Fibroblast of upper back skin (primary cell): ENCODE results near the gene GLMP.

Experiments used
- DNase-seq: peaks from one replicate; pipeline ENCODE4 v3.0.0-alpha.2; 2013

GLMP gene

DNA sequence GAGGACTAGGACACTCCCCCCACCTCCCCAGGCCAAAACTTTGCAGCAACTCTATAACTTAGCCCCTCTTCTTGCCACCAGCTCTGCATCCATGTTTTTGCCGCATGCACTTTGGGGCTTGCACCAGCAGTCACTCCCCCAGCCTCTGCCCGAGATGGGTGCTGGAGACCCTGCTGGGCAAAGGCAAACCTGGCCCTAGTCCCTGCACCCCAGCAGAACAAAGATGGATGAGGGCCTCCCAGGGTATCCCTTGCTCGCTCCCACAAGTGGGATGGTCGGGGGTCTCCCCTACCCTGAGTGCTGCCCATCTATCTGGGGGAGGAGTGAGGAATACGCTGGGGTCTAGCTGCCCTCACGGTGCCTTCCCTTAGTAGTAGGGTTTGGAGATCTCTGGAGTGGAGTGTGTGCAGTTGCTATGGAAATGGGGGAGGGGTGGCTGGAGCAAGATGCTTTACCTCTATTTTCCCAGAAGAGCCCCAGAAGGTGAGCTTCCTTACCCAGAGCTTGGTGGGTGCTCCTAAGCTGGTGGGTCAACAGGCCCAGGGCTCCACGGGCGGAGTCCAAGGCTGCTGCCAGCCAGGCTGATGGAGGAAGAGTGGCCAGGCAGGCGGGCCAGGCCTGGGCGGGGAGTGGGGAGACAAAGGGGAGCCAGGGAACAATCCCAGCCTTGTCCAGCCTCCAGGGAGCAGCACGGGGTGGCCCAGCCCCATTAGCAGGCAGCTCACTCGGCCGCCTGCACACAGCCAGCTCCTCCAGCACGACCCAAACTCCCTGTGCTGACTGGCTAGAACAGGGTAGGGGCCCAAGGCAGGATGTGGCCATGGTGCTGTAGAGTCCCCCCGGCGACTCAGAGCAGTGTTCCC, 47.8 kb downstream of the GLMP start, which contains the start of gene PAQR6:
Gene PAQR6 (minus strand): TSS at position 597 of the 863 bp plus-strand sequence. CDS start 1,325 bp downstream, outside the sequence.
- no peak for DNase-seq

DNA sequence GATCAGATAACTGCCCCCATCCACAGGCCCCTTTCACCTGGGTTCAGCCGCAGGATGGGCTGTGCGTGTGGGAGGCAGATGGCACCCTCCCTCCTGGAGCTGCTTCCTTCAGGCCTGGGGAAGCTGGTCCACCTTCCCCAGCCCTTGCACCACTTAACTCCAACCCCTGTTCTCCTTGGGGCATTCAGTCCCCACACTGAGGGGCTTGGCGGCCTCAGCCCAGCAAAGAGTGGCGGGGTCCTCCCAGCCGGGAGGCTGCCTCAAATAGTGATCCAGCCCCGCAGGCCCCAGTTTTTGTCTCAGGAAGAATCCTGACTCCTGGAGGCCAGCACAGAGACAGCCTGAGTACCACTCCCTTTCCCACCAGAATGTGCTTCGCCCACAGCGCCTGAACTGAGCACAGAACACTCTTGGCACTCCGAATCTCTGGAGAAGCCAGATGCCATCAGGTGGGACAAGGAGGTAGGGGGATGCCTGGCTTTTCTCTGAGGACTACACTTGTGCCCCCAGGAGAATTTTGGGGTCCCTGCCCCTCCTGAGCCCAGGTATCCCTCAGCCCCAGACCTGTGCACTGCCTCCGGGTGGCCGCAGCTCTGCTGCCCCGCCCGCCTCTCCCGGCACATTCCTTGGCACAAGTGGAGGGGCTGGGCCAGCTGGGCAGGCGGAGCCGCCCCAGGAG, 48.6 kb downstream of the GLMP start:
- no peak for DNase-seq

GRCh38 chr1:156246241-156246780, 49.2 kb downstream of the GLMP start:
- no peak for DNase-seq

- no peak for DNase-seq
These were observed 49.8 kb downstream of the GLMP start for GRCh38 chr1:156245451-156246232.

DNA sequence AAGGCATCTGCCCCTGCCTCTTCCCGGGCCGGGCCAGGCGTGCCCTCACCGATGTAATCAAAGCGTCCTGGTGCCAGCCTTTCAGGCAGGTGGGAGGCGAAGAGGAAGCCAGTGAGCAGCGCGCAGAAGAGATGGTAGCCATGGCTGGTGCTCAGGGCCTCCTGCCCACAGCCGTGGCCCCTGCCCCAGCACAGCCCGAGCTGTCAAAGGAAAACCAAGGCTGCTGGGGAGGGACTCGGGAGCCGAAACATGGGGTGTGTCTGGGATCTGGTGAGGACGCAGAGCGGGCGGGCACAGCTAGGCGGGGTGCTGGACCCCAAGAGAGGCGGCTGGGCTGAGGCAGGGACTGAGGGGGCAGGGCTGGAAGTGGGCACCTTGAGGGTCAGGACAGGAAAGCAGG, 50.8 kb downstream of the GLMP start:
- DNase-seq, result no peak

DNA sequence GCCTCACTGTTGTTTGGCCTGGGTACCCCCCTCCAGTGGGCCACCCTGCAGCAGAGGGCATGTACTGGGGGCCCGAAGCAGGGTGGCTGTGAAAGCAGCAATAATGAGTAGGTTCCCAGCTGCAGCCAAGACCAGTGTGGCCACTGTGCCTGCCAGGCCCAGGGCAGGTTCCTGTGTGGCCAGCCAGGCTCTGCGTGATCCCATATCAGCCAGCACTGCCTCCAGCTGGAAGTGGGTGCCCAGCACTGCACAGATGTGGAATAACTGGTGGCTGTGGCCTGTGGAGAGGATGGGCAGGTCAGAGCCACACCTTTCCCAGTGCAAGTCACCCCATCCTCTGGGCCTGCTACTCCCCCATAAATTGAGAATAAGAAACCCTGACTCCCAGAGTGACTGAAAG, 51.4 kb downstream of the GLMP start:
- DNase-seq, result no peak

- no peak for DNase-seq
These were observed 52.7 kb downstream of the GLMP start for GRCh38 chr1:156242738-156243137.
